ENCODE data around the gene DUSP28.

Gene DUSP28

DNA sequence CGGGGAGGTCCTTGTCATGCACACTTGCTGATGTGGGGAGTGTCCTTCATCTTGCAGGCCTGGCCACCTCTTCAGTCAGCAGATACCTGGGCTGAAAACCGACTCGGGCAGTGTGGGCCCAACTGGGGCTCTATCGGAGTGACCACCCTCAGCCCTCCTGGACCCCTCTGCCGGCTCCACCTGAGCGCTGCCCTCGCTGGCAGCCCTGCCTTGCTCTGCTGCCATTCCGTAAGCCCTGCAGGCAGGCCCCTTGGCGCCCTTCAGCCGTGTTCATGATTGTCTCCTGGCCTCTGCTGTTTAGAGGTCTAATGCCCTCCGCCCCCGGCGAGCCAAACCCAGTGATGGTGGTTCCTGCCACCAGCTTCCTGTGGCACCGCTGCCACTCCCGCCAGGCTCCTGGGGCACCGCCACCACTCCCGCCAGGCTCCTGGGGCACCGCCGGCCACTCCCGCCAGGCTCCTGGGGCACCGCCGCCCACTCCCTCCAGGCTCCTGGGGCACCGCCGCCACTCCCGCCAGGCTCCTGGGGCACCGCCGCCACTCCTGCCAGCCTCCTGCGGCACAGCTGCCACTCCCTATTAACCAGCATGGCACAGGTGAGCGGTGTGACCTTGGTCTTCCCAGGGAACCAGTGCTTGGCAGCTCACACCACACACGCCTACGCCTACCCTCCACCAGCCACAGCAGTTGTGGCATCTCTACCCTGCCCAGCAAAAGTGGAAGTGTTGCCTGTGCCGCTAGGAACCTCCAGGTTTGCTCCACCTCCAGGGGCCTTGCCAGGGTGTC, 42.3 kb downstream of the DUSP28 start:
- no peak for DNase-seq

DNA sequence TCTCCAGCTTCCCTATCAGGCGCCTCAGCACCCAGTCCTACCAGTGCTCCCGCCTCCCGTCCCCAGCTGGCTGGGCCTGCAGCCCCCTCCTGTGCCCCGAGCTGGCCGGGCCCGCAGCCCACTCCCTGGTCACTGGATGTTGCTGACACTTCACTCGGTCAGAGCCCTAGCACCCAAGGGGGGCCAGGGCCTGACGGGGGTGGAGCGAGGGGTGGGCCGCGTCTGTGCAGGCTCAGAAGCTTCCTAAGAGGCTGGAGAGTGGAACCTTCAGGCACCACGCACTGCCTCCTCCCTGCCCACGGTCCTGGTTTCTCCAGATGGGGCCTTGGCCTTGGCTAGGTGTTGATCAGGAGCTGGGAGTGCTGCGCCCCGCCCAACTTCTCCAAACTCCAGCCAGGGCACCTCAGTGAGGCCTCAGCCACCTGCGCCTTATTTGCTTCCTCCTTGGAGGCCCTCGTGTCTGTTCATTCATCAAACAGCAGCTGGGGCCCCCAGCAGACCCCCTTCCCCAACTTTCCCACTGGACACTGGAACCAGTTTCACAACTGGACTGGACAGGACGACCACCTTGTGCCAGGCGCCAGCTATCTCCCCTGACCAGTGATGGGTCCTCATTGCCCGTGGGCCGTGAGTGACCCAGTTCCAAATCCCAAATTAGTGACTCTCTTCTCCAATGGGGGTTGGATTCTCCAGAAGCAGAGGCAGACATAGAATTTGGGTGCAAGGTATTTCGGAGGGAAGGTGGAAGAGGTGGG, 43.1 kb downstream of the DUSP28 start:
- no peak for DNase-seq

DNA sequence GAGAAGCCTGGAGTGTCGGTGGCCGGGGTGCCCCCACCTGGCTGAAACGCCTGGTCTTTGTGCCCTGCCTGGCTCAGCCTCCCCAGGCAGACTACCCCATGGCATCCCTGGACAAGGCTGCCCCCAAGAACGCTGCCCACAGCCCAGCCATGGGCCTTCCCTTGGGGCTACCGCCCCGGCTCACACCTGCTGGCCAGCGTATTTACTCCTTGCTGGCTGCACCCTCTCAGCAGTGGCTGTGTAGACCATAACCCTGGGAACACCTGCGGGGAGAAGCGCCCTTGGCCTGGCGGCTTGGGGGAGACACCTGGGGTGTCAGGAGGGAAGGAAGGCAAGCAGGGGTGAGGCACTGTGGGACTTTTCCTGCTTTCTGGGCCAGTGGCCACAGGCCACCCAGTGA, 43.7 kb downstream of the DUSP28 start:
- DNase-seq = no peak

DNA sequence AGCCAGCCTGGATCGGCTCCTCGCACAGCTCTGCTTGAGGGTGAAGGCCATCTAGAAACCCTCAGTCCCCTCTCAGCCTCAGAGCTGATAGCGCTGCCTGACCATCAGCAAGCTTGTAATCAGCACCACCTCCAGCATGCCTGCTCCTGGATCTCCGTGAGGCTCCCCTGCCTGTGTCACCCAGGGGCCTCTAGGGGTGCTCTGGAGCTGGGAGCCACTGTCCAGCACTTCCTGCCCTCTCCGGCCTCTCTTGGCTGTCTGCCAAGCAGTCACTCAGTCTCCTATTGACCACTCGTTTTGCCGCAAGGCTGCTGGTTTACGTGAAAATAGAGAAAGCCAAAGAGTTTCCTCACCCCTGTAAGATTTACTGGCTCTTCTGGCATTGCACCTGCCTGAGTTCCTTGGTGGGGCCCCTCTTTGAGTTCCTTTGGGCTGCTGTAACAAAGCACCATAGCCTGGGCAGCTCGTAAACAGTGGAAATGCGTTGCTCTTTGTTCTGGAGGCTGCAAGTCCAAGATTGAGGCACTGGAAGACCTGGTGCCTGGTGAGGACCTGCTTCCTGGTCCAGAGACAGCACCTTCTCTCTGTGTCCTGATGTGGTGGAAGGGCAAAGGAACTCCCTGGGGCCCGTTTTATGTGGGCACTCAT, 44.3 kb downstream of the DUSP28 start:
- DNase-seq = peak; percentile 95

DNA sequence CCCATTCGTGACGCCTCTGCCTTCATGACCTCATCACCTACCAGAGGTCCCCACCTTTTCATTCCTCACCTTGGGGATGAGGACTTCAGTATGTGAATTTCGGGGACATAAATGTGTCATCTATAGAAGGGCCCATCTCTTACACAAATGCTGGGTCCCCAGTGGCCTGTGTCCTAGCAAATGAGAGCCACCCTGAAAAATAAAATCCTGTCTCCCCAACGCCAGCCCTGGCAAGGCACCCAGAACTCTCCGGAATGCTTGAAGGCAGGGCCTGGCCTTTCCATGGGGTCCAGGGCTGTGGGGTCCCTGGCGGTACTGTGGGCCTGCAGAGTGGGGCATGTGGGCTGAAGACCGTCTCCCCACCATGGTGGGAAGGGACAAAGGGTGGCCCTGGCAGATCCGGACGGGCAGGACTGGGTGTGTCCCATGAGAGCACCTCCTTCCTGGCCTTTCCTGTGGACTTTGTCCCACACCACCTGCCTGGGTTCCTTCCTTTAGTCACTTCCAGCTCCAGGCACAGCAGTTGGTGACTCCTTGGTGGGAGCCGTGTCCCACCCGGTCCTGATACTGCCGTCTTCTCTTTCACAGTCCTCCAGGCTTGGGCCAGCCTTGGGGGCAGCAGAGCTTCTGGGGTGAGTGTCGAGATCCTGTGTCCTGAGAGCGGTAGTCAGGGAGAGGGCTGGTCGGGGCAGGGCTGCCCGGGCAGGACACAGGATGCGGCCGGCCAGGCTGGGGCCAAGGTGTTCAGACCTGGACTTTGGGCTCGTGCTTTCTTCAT, 45.0 kb downstream of the DUSP28 start:
- no peak for DNase-seq

DNA sequence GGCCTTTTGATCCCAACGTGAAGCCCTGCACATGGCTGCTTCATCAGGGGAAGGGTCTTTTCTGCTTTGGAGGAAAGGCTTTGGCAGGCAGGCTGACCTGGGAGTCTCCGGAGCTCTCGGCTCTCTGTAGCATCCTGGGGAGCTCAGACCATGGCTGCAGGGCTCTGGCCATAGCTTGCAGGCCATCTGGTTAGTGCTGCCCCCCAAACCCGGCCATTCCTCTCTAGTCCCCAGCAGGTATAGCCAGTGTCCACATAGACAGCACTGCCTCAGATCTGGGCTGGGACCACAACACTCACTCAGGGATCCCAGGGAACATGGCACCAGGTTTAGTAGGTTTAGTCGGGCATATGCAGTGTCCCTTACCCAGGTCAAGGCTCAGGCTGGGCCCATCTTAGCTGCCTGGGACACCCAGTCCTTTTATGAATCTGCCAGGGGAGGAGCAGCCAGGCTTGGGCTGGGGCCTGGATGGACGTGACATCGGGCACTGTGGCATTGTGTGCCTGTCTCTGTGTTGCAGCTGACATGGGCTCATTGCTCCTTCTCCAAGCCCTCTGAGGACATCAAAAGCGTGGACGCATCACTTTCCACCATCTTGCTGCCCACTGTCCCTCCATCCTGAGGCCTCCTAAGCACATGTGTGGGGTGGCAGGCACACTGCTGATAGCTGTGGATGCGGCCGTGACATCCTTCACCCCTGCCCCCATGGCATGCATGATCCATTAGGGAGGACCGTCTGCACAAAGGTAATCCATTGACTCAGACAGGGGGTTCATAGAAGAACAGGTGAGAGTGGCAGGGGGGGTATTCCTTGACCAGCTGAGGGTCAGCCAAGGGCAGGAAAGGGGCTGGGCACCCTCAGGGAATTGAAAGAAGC, 45.9 kb downstream of the DUSP28 start:
- DNase-seq = no peak

DNA sequence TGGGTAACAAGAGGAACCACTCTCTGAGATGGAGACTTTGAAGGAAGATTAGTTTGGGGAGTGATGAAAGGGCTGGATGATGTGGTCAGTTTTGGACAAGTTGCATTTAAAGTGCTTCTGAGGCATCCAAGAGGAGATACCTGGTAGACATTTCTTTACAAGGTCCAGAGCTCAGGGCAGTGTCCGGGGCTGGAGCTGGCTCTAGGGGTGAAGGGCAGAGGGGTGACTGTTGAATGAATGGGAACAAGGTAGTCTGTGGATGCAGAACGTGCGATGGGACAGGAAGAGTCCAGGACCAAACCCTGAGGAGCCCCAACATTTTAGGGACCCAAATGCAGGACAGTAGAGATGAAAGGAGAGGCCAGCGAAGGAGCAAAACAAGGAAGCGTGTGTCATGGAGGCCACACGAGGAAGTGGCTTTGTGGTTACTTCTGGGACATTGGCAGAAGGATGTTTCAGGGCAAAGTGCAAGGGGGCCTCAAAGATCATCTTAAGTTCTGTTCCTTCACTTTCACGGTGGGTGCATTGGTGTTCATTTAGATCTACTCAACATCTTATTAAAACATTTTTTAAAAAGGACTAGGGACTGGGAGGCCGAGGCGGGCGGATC, 51.5 kb downstream of the DUSP28 start:
- DNase-seq = peak; percentile 40
